Nucleus accumbens (tissue), 56 donors: Measurements from ENCODE around the gene LYL1.

ENCODE experiments used
- DNase-seq, 56 donors: peaks; one replicate each; lab custom pipeline; 2025; lab: John Stamatoyannopoulos, UW

Gene LYL1

GRCh38 chr19:13094771-13095392, 7.8 kb downstream of the LYL1 start:
- peak in 1 of 56 donors; percentile 38 for DNase-seq

- DNase-seq, result peak in 5 of 56 donors; percentile 50 to 71 (median 58)
Observed at GRCh38 chr19:13094106-13094504, 8.6 kb downstream of the LYL1 start.

- DNase-seq, result peak in 52 of 56 donors; percentile 31 to 93 (median 75)
Observed at GRCh38 chr19:13093407-13094105, 9.1 kb downstream of the LYL1 start.

GRCh38 chr19:13092606-13093235, 9.9 kb downstream of the LYL1 start:
- DNase-seq, result peak in 1 of 56 donors; percentile 30

GRCh38 chr19:13092158-13092543, 10.5 kb downstream of the LYL1 start:
- no peak for DNase-seq

- peak in 50 of 56 donors; percentile 22 to 90 (median 76) for DNase-seq
Observed at GRCh38 chr19:13091400-13092157, 11.1 kb downstream of the LYL1 start.

- DNase-seq, result no peak
Observed at GRCh38 chr19:13090511-13091231, 12.0 kb downstream of the LYL1 start.

GRCh38 chr19:13089857-13090507, 12.7 kb downstream of the LYL1 start:
- no peak for DNase-seq

GRCh38 chr19:13089139-13089856, 13.4 kb downstream of the LYL1 start:
- no peak for DNase-seq

GRCh38 chr19:13087795-13088537, 14.7 kb downstream of the LYL1 start:
- no peak for DNase-seq

GRCh38 chr19:13087295-13087694, 15.4 kb downstream of the LYL1 start:
- DNase-seq, result no peak

- no peak for DNase-seq
Observed at GRCh38 chr19:13086341-13086740, 16.3 kb downstream of the LYL1 start.

GRCh38 chr19:13085666-13086065, 17.0 kb downstream of the LYL1 start:
- DNase-seq, result no peak

GRCh38 chr19:13083627-13084026, 19.0 kb downstream of the LYL1 start:
- peak in 20 of 56 donors; percentile 11 to 72 (median 42) for DNase-seq

- no peak for DNase-seq
Observed at GRCh38 chr19:13083008-13083404, 19.7 kb downstream of the LYL1 start.

- DNase-seq, result peak in 20 of 56 donors; percentile 17 to 61 (median 39)
Observed at GRCh38 chr19:13082192-13083007, 20.3 kb downstream of the LYL1 start.

- DNase-seq, result peak in 2 of 56 donors; percentile 5 to 37
Observed at GRCh38 chr19:13079542-13079986, 23.1 kb downstream of the LYL1 start.
